Suprapubic skin (tissue), 4 donors: ENCODE data around the gene MBP.
A peak's percentile ranks its signal among the peaks of the same experiment; 100 is the strongest.

ENCODE experiments used
- POLR2A ChIP-seq, 2 donors: fragments of 450-650 bp; IDR thresholded peaks; one replicate each; pipeline ENCODE4 v1.6.1; 2017; ENCODE audit warnings: antibody characterized with exemption in 2 of 2, mild to moderate bottlenecking in 2 of 2, moderate library complexity in 2 of 2
- POLR2AphosphoS5 ChIP-seq, 3 donors: sonication (generic); formaldehyde crosslinking; IDR thresholded peaks; one replicate each; pipeline ENCODE4 v1.6.1; 2017; ENCODE audit warnings: antibody characterized with exemption in 3 of 3
- TF ChIP-seq, protein P1 (sequence below), 2 donors: fragments of 200-600 bp in 1 of 2; fragments of 450-650 bp in 1 of 2; sonication (generic) in 1 of 2; IDR thresholded peaks; one replicate each; pipeline ENCODE4 v1.5.1; 2016 to 2019; ENCODE audit warnings: antibody characterized with exemption in 2 of 2, mild to moderate bottlenecking in 1 of 2, moderate library complexity in 1 of 2

DNA sequence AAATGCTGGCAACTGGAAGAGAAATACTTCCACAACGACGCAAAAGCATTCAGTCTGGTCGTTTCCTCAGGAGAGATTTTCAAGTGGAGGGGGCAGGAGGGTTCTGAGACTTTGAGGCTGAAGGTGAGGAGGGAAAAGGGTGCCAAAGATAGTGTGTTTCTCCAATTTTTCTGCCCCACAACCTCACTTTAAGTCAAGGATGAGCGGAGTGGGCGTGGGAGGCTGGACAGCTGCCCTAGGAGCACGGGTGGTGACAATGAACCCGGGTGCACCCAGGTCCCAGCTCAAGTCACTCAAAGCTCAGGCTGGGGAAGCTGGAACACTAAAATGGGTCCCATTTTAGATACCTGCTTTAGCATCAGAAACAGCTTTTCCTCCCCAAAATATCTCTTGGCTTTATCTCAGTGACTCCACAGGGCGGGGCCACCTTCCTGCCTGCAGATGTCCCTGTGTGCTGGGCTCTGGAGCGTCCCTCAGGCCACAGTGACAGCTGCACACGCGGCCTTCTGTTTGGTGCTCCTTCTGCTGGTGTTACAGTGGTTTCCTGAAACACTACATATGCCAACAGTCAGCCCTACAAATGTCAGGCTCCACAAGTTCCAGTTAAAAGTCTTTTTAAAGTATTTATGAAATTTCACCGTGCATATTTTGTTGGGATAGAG, 1.4 kb upstream of the MBP start:
- TF ChIP-seq, protein P1, sequence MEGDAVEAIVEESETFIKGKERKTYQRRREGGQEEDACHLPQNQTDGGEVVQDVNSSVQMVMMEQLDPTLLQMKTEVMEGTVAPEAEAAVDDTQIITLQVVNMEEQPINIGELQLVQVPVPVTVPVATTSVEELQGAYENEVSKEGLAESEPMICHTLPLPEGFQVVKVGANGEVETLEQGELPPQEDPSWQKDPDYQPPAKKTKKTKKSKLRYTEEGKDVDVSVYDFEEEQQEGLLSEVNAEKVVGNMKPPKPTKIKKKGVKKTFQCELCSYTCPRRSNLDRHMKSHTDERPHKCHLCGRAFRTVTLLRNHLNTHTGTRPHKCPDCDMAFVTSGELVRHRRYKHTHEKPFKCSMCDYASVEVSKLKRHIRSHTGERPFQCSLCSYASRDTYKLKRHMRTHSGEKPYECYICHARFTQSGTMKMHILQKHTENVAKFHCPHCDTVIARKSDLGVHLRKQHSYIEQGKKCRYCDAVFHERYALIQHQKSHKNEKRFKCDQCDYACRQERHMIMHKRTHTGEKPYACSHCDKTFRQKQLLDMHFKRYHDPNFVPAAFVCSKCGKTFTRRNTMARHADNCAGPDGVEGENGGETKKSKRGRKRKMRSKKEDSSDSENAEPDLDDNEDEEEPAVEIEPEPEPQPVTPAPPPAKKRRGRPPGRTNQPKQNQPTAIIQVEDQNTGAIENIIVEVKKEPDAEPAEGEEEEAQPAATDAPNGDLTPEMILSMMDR (IDR thresholded peaks at IDR 0.05) = peak in 1 of 2 donors; percentile 11
- no peak for TF ChIP-seq POLR2A (IDR thresholded peaks at IDR 0.05)
- peak in 1 of 3 donors; percentile 11 for TF ChIP-seq POLR2AphosphoS5 (IDR thresholded peaks at IDR 0.05)
